Liver (tissue), 3 donors: ENCODE data around the gene IPPK.

Experiments
- CTCF ChIP-seq: fragments of 150-350 bp; IDR thresholded peaks from 2 replicates; pipeline ENCODE4 v1.5.1; 2017; ENCODE audit warnings: improper control_type of control experiment, low read depth, low read length; ENCODE audit not compliant: missing input control
- EGR1 ChIP-seq, 2 donors: IDR thresholded peaks; 2 replicates each; pipeline ENCODE4 v1.6.1; 2016 to 2018; ENCODE audit warnings: antibody characterized with exemption in 2 of 2, low read depth in 2 of 2
- GABPA ChIP-seq, 2 donors: IDR thresholded peaks in 1 of 2; conservative IDR thresholded peaks in 1 of 2; 2 replicates each; pipeline ENCODE4 v1.6.1; 2016; ENCODE audit warnings: antibody characterized with exemption in 2 of 2, mild to moderate bottlenecking in 1 of 2, moderate library complexity in 1 of 2
- JUND ChIP-seq, 2 donors: IDR thresholded peaks; 2 replicates each; pipeline ENCODE4 v1.6.1; 2016; ENCODE audit warnings: antibody characterized with exemption in 2 of 2
- RXRA ChIP-seq, 2 donors: IDR thresholded peaks; 2 replicates each; pipeline ENCODE4 v1.6.1; 2017 to 2018; ENCODE audit warnings: antibody characterized with exemption in 2 of 2, mild to moderate bottlenecking in 1 of 2
- TF ChIP-seq, protein P1 (sequence below): IDR thresholded peaks from 2 replicates; pipeline ENCODE4 v1.6.1; 2016; ENCODE audit warnings: antibody characterized with exemption, mild to moderate bottlenecking
- donor health status: healthy.
- donor health status: healthy.

GRCh38 chr9:92645041-92645440, 24.9 kb downstream of the IPPK start:
- no peak for TF ChIP-seq CTCF
- no peak for TF ChIP-seq GABPA (IDR thresholded peaks at IDR 0.05 in 1 of 2, conservative IDR thresholded peaks at IDR 0.05 in 1 of 2)
- no peak for TF ChIP-seq RXRA (IDR thresholded peaks at IDR 0.05)
- TF ChIP-seq JUND (IDR thresholded peaks at IDR 0.05), result no peak
- TF ChIP-seq EGR1 (IDR thresholded peaks at IDR 0.05; ENCODE audit: low read depth in 2 of 2), result no peak
- TF ChIP-seq, protein P1, sequence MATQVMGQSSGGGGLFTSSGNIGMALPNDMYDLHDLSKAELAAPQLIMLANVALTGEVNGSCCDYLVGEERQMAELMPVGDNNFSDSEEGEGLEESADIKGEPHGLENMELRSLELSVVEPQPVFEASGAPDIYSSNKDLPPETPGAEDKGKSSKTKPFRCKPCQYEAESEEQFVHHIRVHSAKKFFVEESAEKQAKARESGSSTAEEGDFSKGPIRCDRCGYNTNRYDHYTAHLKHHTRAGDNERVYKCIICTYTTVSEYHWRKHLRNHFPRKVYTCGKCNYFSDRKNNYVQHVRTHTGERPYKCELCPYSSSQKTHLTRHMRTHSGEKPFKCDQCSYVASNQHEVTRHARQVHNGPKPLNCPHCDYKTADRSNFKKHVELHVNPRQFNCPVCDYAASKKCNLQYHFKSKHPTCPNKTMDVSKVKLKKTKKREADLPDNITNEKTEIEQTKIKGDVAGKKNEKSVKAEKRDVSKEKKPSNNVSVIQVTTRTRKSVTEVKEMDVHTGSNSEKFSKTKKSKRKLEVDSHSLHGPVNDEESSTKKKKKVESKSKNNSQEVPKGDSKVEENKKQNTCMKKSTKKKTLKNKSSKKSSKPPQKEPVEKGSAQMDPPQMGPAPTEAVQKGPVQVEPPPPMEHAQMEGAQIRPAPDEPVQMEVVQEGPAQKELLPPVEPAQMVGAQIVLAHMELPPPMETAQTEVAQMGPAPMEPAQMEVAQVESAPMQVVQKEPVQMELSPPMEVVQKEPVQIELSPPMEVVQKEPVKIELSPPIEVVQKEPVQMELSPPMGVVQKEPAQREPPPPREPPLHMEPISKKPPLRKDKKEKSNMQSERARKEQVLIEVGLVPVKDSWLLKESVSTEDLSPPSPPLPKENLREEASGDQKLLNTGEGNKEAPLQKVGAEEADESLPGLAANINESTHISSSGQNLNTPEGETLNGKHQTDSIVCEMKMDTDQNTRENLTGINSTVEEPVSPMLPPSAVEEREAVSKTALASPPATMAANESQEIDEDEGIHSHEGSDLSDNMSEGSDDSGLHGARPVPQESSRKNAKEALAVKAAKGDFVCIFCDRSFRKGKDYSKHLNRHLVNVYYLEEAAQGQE, result no peak
